ENCODE measurements around the gene TNFSF18.
"Not testable (repeated sequence)": the region's sequence is repeated elsewhere in the genome, so short reads cannot be mapped to it uniquely, and the experiment has no call there.

Gene TNFSF18

GRCh38 chr1:173050865-173051264 lies at the start of gene TNFSF18:
Gene TNFSF18, minus strand, starts transcription at chr1:173050941. Its CDS starts 45 bp downstream, at chr1:173050896.
- no peak for DNase-seq (ENCODE audit: low read depth)

GRCh38 chr1:173099166-173099565 lies 48.4 kb upstream of the TNFSF18 start:
- DNase-seq (ENCODE audit: low read depth) = no peak

- no peak for DNase-seq (ENCODE audit: low read depth)
Measured at GRCh38 chr1:173098117-173098516, 47.4 kb upstream of the TNFSF18 start.

GRCh38 chr1:173097001-173097400 lies 46.3 kb upstream of the TNFSF18 start:
- DNase-seq (ENCODE audit: low read depth) = no peak

DNA sequence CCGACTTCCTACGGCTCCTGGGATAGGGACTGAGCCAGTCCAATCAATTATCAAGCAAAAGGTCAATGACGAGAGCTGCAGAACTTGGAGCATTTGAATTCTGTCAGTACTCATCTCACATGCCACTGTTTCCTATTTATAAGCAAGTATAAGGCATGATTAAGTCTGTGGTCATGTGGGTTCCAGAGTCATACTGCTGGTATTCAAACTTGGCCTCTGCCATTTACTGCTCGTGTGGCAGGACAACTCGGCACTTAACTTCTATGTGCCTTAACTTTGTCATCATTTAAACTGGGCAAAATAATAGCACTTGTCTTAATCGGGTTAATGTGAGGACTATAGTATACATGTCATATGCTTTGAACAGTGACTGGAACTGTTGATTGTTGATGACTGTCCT lies 44.9 kb upstream of the TNFSF18 start:
- no peak for DNase-seq (ENCODE audit: low read depth)

GRCh38 chr1:173094541-173094940 lies 43.8 kb upstream of the TNFSF18 start:
- DNase-seq (ENCODE audit: low read depth) = no peak

- DNase-seq (ENCODE audit: low read depth) = no peak
Measured at GRCh38 chr1:173093691-173094445, 43.1 kb upstream of the TNFSF18 start.

GRCh38 chr1:173084292-173084691 lies 33.6 kb upstream of the TNFSF18 start:
- DNase-seq (ENCODE audit: low read depth) = no peak

DNA sequence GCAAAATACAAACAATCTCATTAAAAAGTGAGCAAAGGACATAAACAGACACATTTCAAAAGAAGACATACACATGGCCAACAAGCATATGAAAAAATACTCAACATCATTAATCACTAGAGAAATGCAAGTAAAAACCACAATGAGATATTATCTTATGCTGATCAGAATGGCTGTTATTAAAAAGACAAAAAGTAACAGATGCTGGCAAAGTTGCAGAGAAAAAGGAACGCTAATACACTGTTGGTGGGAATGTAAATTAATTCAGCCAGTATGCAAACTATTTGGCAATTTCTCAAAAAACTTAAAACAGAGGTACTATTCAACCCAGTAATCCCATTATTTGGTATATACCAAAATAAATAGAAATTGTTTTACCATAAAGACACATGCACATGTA lies 32.2 kb upstream of the TNFSF18 start:
- no peak for DNase-seq (ENCODE audit: low read depth)

DNA sequence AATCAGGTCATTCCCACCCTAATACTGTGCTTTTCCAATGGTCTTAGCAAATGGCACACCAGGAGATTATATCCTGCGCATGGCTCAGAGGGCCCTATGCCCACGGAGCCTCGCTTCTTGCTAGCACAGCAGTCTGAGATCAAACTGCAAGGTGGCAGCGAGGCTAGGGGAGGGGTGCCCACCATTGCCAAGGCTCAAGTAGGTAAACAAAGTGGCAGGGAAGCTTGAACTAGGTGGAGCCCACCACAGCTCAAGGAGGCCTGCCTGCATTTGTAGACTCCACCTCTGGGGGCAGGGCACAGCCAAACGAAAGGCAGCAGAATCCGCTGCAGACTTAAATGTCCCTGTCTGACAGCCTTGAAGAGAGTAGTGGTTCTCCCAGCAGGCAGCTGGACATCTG lies 23.5 kb upstream of the TNFSF18 start:
- DNase-seq (ENCODE audit: low read depth) = not testable (repeated sequence)

GRCh38 chr1:173064011-173064410 lies 13.3 kb upstream of the TNFSF18 start:
- no peak for DNase-seq (ENCODE audit: low read depth)

DNA sequence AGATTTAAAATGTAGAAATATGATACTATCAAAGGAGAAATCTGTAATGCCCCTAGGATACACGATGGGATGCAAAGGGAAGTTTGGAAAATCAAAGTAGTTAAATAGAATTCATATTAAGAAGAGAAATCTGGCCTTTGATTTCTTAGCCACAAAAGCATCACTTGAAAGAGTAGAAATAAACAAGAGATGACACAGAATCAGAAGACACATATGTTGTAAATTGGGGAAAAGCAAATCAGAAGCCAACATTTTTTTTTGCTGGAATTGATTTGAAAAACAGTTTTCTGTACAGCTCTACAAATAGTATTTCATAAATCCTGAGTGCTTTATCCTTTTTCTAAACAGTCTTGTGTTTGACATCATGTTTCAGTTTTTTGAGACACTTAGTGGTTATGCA lies 12.4 kb upstream of the TNFSF18 start:
- no peak for DNase-seq (ENCODE audit: low read depth)

- DNase-seq (ENCODE audit: low read depth) = no peak
Measured at GRCh38 chr1:173062150-173062938, 11.6 kb upstream of the TNFSF18 start.

- no peak for DNase-seq (ENCODE audit: low read depth)
Measured at GRCh38 chr1:173058556-173058955, 7.8 kb upstream of the TNFSF18 start.

GRCh38 chr1:173057984-173058383 lies 7.2 kb upstream of the TNFSF18 start:
- no peak for DNase-seq (ENCODE audit: low read depth)

- no peak for DNase-seq (ENCODE audit: low read depth)
Measured at GRCh38 chr1:173056365-173056764, 5.6 kb upstream of the TNFSF18 start.

DNA sequence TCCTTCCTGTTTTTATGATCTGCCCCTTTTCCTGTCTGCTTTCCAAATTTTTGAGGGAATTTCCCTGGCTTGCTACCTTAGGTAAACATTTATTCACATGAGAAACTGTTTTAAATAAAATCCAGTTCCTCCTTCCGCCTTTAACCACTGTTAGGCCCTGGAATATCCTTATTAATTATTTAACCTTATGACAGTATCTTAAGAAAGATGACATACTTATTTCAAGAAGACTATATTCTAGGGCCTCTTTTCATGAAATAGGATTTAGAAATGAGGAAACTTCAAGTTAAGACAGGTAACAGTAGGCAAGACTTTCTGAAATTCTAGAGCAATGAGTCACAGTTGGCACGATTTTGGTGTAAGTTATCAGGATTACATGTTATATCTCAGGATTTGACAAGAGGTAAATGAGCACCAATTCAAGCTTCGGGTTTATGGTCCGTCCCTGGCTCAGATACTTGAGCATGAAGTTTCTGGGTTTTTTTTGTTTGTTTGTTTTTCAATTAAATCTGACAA lies 2.0 kb upstream of the TNFSF18 start:
- DNase-seq (ENCODE audit: low read depth) = no peak

- no peak for DNase-seq (ENCODE audit: low read depth)
Measured at GRCh38 chr1:173049322-173049633, 1.5 kb downstream of the TNFSF18 start.

DNA sequence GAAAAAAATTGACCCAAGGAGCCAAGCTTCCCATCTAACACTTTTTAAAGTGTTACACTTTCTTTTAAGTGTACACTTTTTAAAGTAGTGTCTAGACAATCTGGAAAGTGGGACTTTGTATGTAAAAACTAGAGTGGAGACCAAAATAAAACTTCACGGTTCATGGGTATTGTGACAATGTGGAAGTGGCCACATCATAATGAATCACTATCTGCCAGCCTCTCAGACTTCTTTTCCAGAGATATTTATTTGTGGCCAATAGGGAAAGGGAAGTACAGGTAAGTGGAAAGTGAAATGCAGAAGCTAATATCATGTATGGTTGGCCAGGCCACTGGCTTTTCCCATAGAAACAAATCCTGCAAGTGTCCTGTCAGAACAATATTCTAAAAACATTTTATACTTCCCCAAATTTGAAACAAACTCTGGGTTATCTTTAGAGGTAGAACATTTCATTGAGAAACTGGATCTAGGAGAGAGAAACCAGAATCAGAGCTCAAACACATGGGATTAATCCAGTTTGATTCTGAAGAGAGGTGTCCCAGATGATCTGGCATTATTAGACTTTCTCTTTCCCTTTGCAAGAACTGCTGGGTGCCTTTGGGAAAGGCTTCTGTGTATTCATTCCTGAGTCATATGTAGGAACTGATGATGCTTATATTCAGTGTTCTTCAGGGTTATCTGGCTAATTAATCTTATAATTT lies 2.0 kb downstream of the TNFSF18 start:
- DNase-seq (ENCODE audit: low read depth) = no peak

- no peak for DNase-seq (ENCODE audit: low read depth)
Measured at GRCh38 chr1:173044656-173045055, 6.1 kb downstream of the TNFSF18 start.

GRCh38 chr1:173043253-173043652 lies 7.5 kb downstream of the TNFSF18 start:
- DNase-seq (ENCODE audit: low read depth) = no peak

DNA sequence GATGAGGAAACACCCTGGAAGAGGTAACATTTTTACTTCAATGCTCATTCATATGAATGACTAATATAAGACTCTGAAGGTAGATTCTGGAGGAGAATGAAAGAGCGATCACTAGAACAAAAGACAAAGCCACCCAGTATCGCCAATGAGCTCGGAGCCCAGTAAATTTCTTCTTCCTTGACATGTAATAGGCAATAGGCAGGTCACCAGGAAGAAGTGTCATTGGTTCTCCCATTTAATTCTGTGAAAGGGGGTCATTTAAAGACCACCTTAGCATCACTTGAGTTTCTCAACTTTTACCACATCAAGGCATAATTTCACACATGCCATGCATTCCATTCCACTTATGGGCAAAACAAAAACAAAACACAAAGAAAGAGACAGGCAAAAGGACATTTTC lies 7.9 kb downstream of the TNFSF18 start:
- DNase-seq (ENCODE audit: low read depth) = no peak

- DNase-seq (ENCODE audit: low read depth) = no peak
Measured at GRCh38 chr1:173039626-173040025, 11.1 kb downstream of the TNFSF18 start.
